IMR-90 (cell line): ENCODE data around the gene KRTAP4-2. TPM values are rescaled to one million over a fixed set of nuclear protein-coding genes. Genes with fewer than 3 reads are reported as not detected.
A peak's percentile ranks its signal among the peaks of the same experiment; 100 is the strongest.

Experiments
- ATAC-seq: fragments of 200-7000 bp; cut with Tn5 transposase; 2 replicates; pipeline ENCODE4 v1.9.1; 2020; ENCODE audit warnings: low read depth, mild to moderate bottlenecking, moderate library complexity
- BruUV-seq: library from RNA; stranded (reverse); fragments of 400-500 nt; replicated peaks from 2 replicates; lab custom pipeline; 2021; lab: Mats Ljungman, UMichigan
- CTCF ChIA-PET: fragments of 300-600 bp; formaldehyde crosslinking; extraction: SDS; loops from one replicate; lab custom pipeline; 2021; ENCODE audit warnings: antibody characterized with exemption; lab: Yijun Ruan, JAX
- POLR2A ChIA-PET: fragments of 300-600 bp; sonication (Branson Sonifier 250); formaldehyde crosslinking; loops from one replicate; lab custom pipeline; 2022; ENCODE audit warnings: antibody characterized with exemption; ENCODE audit not compliant: unreplicated experiment; lab: Charles Lee
- DNase-seq: peaks from one replicate; pipeline ENCODE4 v3.0.0; 2013
- H2AFZ ChIP-seq: replicated peaks from 2 replicates; pipeline ENCODE3; 2013; ENCODE audit warnings: low read length, mild to moderate bottlenecking; ENCODE audit not compliant: poor library complexity
- H2AK5ac ChIP-seq: 2 replicates; pipeline ENCODE4 v1.6.1; 2013; ENCODE audit warnings: low read depth, low read length, inconsistent platforms
- H2AK9ac ChIP-seq: replicated peaks from 2 replicates; pipeline ENCODE3; 2013; ENCODE audit warnings: mild to moderate bottlenecking, low read depth, low read length, moderate library complexity; ENCODE audit not compliant: poor library complexity
- H2BK120ac ChIP-seq: 2 replicates; pipeline ENCODE4 v1.6.1; 2013; ENCODE audit warnings: low read depth, low read length, inconsistent platforms
- H2BK15ac ChIP-seq: 3 replicates; pipeline ENCODE4 v1.6.1; 2013; ENCODE audit warnings: low read depth, low read length, inconsistent platforms
- H2BK20ac ChIP-seq: 2 replicates; pipeline ENCODE4 v1.6.1; 2013; ENCODE audit warnings: low read depth, mild to moderate bottlenecking, inconsistent platforms, low read length, moderate library complexity
- H2BK5ac ChIP-seq: 2 replicates; pipeline ENCODE4 v1.6.1; 2013; ENCODE audit warnings: mild to moderate bottlenecking, low read depth, low read length, inconsistent platforms; ENCODE audit not compliant: poor library complexity, severe bottlenecking
- H3K14ac ChIP-seq: replicated peaks from 2 replicates; pipeline ENCODE4 v1.6.1; 2013; ENCODE audit warnings: low read depth, low read length, inconsistent platforms
- H3K18ac ChIP-seq: 2 replicates; pipeline ENCODE4 v1.6.1; 2013; ENCODE audit warnings: low read depth, low read length, control low read depth
- H3K23ac ChIP-seq: 2 replicates; pipeline ENCODE4 v1.6.1; 2013; ENCODE audit warnings: low read depth, low read length, inconsistent platforms
- H3K27ac ChIP-seq: 2 replicates; pipeline ENCODE4 v1.5.1; 2013; ENCODE audit warnings: mild to moderate bottlenecking, control low read depth, low read length; ENCODE audit not compliant: insufficient read depth
- H3K27me3 ChIP-seq: 2 replicates; pipeline ENCODE4 v1.6.1; 2013; ENCODE audit warnings: low read length; ENCODE audit not compliant: control insufficient read depth, insufficient read depth
- H3K36me3 ChIP-seq: 2 replicates; pipeline ENCODE4 v1.6.1; 2013; ENCODE audit warnings: low read length, mixed read lengths; ENCODE audit not compliant: control insufficient read depth, insufficient read depth
- H3K4ac ChIP-seq: 2 replicates; pipeline ENCODE4 v1.6.1; 2013; ENCODE audit warnings: low read depth, low read length, inconsistent platforms
- H3K4me1 ChIP-seq: 2 replicates; pipeline ENCODE4 v1.6.1; 2013; ENCODE audit warnings: low read length, mixed read lengths; ENCODE audit not compliant: control insufficient read depth, insufficient read depth
- H3K4me2 ChIP-seq: 2 replicates; pipeline ENCODE4 v1.6.1; 2013; ENCODE audit warnings: low read depth, mild to moderate bottlenecking, control low read depth, low read length, moderate library complexity
- H3K4me3 ChIP-seq: 2 replicates; pipeline ENCODE4 v1.5.1; 2013; ENCODE audit warnings: low read depth, mild to moderate bottlenecking, control low read depth, low read length, moderate library complexity; ENCODE audit not compliant: insufficient read depth
- H3K56ac ChIP-seq: 2 replicates; pipeline ENCODE4 v1.6.1; 2013; ENCODE audit warnings: low read length, inconsistent platforms; ENCODE audit not compliant: insufficient read depth; ENCODE audit errors: extremely low read depth
- H3K79me1 ChIP-seq, 2 experiments: 2 replicates each; pipeline ENCODE4 v1.6.1; 2013; ENCODE audit warnings: low read length in 2 of 2, inconsistent platforms in 1 of 2, low read depth in 1 of 2
- H3K9ac ChIP-seq: 2 replicates; pipeline ENCODE4 v1.6.1; 2013; ENCODE audit warnings: low read depth, low read length, control low read depth
- H3K9me1 ChIP-seq: 2 replicates; pipeline ENCODE4 v1.6.1; 2013; ENCODE audit warnings: low read length, inconsistent platforms; ENCODE audit not compliant: insufficient read depth
- H3K9me3 ChIP-seq: 2 replicates; pipeline ENCODE4 v1.6.1; 2013; ENCODE audit warnings: low read length; ENCODE audit not compliant: control insufficient read depth, insufficient read depth
- H4K20me1 ChIP-seq: 2 replicates; pipeline ENCODE4 v1.6.1; 2013; ENCODE audit warnings: low read length, inconsistent platforms; ENCODE audit not compliant: insufficient read depth
- H4K5ac ChIP-seq: 2 replicates; pipeline ENCODE4 v1.6.1; 2013; ENCODE audit warnings: mild to moderate bottlenecking, low read depth, low read length, control low read depth
- H4K8ac ChIP-seq, 2 experiments: 2 replicates each; pipeline ENCODE4 v1.6.1; 2013; ENCODE audit warnings: low read depth in 2 of 2, low read length in 2 of 2, control low read depth in 1 of 2, inconsistent platforms in 1 of 2
- H4K91ac ChIP-seq: 2 replicates; pipeline ENCODE4 v1.6.1; 2013; ENCODE audit warnings: low read depth, low read length, inconsistent platforms; ENCODE audit not compliant: insufficient read depth
- BHLHE40 ChIP-seq: fragments of 150-350 bp; IDR thresholded peaks from 2 replicates; pipeline ENCODE4 v1.6.1; 2016; ENCODE audit warnings: mild to moderate bottlenecking, low read depth, low read length
- CEBPB ChIP-seq: IDR thresholded peaks from 2 replicates; pipeline ENCODE4 v1.6.1; 2012; ENCODE audit warnings: low read depth, low read length, improper control_type of control experiment
- CHD1 ChIP-seq: IDR thresholded peaks from 2 replicates; pipeline ENCODE4 v1.6.1; 2012; ENCODE audit warnings: low read depth, low read length, improper control_type of control experiment
- ELK1 ChIP-seq: fragments of 150-350 bp; IDR thresholded peaks from 2 replicates; pipeline ENCODE4 v1.6.1; 2016; ENCODE audit warnings: low read depth, mild to moderate bottlenecking, low read length, moderate library complexity, borderline replicate concordance
- FOS ChIP-seq: fragments of 150-350 bp; IDR thresholded peaks from 2 replicates; pipeline ENCODE4 v1.6.1; 2016; ENCODE audit warnings: low read depth, low read length
- MAFK ChIP-seq: IDR thresholded peaks from 2 replicates; pipeline ENCODE4 v1.6.1; 2012; ENCODE audit warnings: low read depth, low read length, improper control_type of control experiment
- MAZ ChIP-seq: IDR thresholded peaks from 2 replicates; pipeline ENCODE4 v1.6.1; 2012; ENCODE audit warnings: low read depth, mild to moderate bottlenecking, low read length, improper control_type of control experiment, moderate library complexity, borderline replicate concordance
- MXI1 ChIP-seq: IDR thresholded peaks from 2 replicates; pipeline ENCODE4 v1.6.1; 2012; ENCODE audit warnings: low read depth, mild to moderate bottlenecking, low read length, moderate library complexity, borderline replicate concordance
- NFE2L2 ChIP-seq: fragments of 150-350 bp; IDR thresholded peaks from 2 replicates; pipeline ENCODE4 v1.6.1; 2016; ENCODE audit warnings: low read depth, mild to moderate bottlenecking, low read length
- POLR2A ChIP-seq: IDR thresholded peaks from 2 replicates; pipeline ENCODE4 v1.6.1; 2012; ENCODE audit warnings: mild to moderate bottlenecking, low read depth, low read length
- RAD21 ChIP-seq: IDR thresholded peaks from 2 replicates; pipeline ENCODE4 v1.6.1; 2012; ENCODE audit warnings: low read length, improper control_type of control experiment
- RCOR1 ChIP-seq: IDR thresholded peaks from 2 replicates; pipeline ENCODE4 v1.6.1; 2012; ENCODE audit warnings: mild to moderate bottlenecking, low read length, improper control_type of control experiment; ENCODE audit not compliant: insufficient replicate concordance
- RFX5 ChIP-seq: IDR thresholded peaks from 2 replicates; pipeline ENCODE4 v1.8.0; 2012; ENCODE audit warnings: low read depth, mild to moderate bottlenecking, low read length, moderate library complexity
- USF2 ChIP-seq: fragments of 150-350 bp; IDR thresholded peaks from 2 replicates; pipeline ENCODE4 v1.6.1; 2017; ENCODE audit warnings: mild to moderate bottlenecking, antibody characterized with exemption, low read length, low read depth
- WGBS, 2 experiments: methylation state at CpG; one replicate each; pipeline versions ENCODE4 v1.1.5 to v1.1.7; 2013; ENCODE audit warnings: missing lambda C conversion rate in 2 of 2; ENCODE audit not compliant: insufficient read length in 1 of 2; ENCODE audit errors: extremely low coverage in 2 of 2; 5-methylcytosine and 5-hydroxymethylcytosine counted together
- dilution Hi-C: fragments of 300-500 bp; cut with HindIII; formaldehyde crosslinking; loops from one replicate; pipeline ENCODE4 v1.14.3; 2018; ENCODE audit warnings: low sequenced_read_pairs; ENCODE audit not compliant: unreplicated experiment
- in situ Hi-C: fragments of 300-500 bp; cut with MboI; formaldehyde crosslinking; loops from 3 replicates; pipeline ENCODE4 v1.14.3; 2019; ENCODE audit warnings: low sequenced_read_pairs, inconsistent platforms, mixed read lengths
- intact Hi-C: fragments of 100-400 bp; cut with micrococcal nuclease; formaldehyde crosslinking; loops from 2 replicates; pipeline ENCODE4 v1.10.0; 2022
- polyA plus RNA-seq, 3 experiments: library from polyadenylated mRNA; depleted of rRNA; stranded (reverse); fragments of >200 nt; gene quantifications; 2 replicates each; pipeline ENCODE4 v1.2.3, GENCODE V29; 2012; ENCODE audit warnings: low replicate concordance in 1 of 3
- total RNA-seq: library from RNA; depleted of rRNA; stranded (reverse); fragments of >200 nt; gene quantifications from 2 replicates; pipeline ENCODE4 v1.2.3, GENCODE V29; 2012

The KRTAP4-2 gene
- total and polyA plus RNA-seq, 2 of the 4 experiments (the other 2 are of a cell fraction): not detected

GRCh38 chr17:41178843-41179616 is 1.0 kb upstream of the KRTAP4-2 start:
- Histone ChIP-seq H4K8ac (0 out of 4 replicates have a peak overlapping the region, but pooled peaks of 1 of the 2 experiments have one; percentile 68), H3K4me1 (peaks cover 3% of the 10 kb centered on the region; the same call in 1 of the 2 replicates), H2BK20ac (no peak overlapping the region), H3K9ac (no peak overlapping the region), H3K9me1 (no peaks in the 10 kb centered on the region; the same call in 1 of the 2 replicates), H2BK15ac (no peak overlapping the region), H2AK9ac (no peak overlapping the region), H4K20me1 (no peaks in the 10 kb centered on the region), H2AFZ (no peak overlapping the region), H2AK5ac (no peak overlapping the region), H3K56ac (no peak overlapping the region), H3K4ac (0 out of 2 replicates have a peak overlapping the region, but pooled peaks have one; percentile 57), H4K91ac (no peak overlapping the region), H2BK5ac (peak overlapping the region; percentile 75), H3K27ac (no peak overlapping the region), H3K4me2 (no peak overlapping the region), H3K27me3 (no peaks in the 10 kb centered on the region; the same call in 1 of the 2 replicates), H2BK120ac (no peak overlapping the region; the same call in 1 of the 2 replicates), H4K5ac (peak overlapping the region; percentile 51; the same call in 1 of the 2 replicates), H3K36me3 (no peaks in the 10 kb centered on the region), H3K79me1 (no peaks in the 10 kb centered on the region), H3K4me3 (no peak overlapping the region), H3K23ac (no peak overlapping the region), H3K9me3 (no peaks in the 10 kb centered on the region), H3K14ac (0 out of 2 replicates have a peak overlapping the region, but pooled peaks have one; percentile 72), H3K18ac (peak overlapping the region; percentile 75; the same call in 1 of the 2 replicates)
- intact Hi-C loops: no loop called here
- ChIA-PET POLR2A (interaction anchor here (0.7 kb wide), 1 partner anchor 152 kb away, joined by 3 read pairs; no protein-coding TSS in a partner anchor), CTCF (no interaction called here)
- in situ Hi-C loops: no loop called here
- DNase-seq: peak; percentile 15
- BruUV-seq: no TSS peak
- TF ChIP-seq RFX5 (no peak), BHLHE40 (no peak), POLR2A (no peak), MXI1 (no peak), CEBPB (no peak), MAFK (no peak), USF2 (no peak), MAZ (no peak), RCOR1 (no peak), RAD21 (no peak), ELK1 (no peak), CHD1 (no peak), FOS (no peak), NFE2L2 (no peak)
- dilution Hi-C loops: no loop called here
- ATAC-seq: no peak
- WGBS, 2 experiments: no CpG with 5 or more reads among the region's 1 CpG
